ENCODE results near the gene SVOPL. TPM values are rescaled to one million over a fixed set of nuclear protein-coding genes. Genes with fewer than 3 reads are reported as not detected.

SVOPL gene
- total RNA-seq, 2 experiments from 2014 or later, result not detected

GRCh38 chr7:138581065-138581464 lies 120.1 kb downstream of the SVOPL start:
- POLR2A ChIA-PET, result no interaction called here
- Histone ChIP-seq H3K9me3 (ENCODE audit: control insufficient read depth in 1 of 2, insufficient read depth in 1 of 2, low read length in 2 of 2) (no peaks in the 10 kb centered on the region), H3K4me3 (ENCODE audit: low read length) (no peak overlapping the region), H3K27ac (ENCODE audit: low read depth in 1 of 2, low read length in 2 of 2) (no peak overlapping the region), H3K4me1 (ENCODE audit: insufficient read depth, low read length) (no peaks in the 10 kb centered on the region), H3K36me3 (ENCODE audit: insufficient read depth, low read length) (peaks cover 41% of the 10 kb centered on the region), H3K27me3 (ENCODE audit: control insufficient read depth in 1 of 2, insufficient read depth in 2 of 2, low read length in 2 of 2) (no peaks in the 10 kb centered on the region)
- Mint-ChIP-seq H3K4me3 (no peak overlapping the region), H3K9me3 (no peaks in the 10 kb centered on the region), H3K27me3 (no peaks in the 10 kb centered on the region), H3K27ac (no peak overlapping the region), H3K4me1 (ENCODE audit: low read depth) (peaks cover under 1% of the 10 kb centered on the region), H3K36me3 (ENCODE audit: low read depth) (peaks cover 91% of the 10 kb centered on the region)
- intact Hi-C loops (cut with DNase I, micrococcal nuclease), result no loop called here
- DNase-seq (no peak), ATAC-seq (ENCODE audit: poor library complexity) (no peak)
- TF ChIP-seq, protein P1, sequence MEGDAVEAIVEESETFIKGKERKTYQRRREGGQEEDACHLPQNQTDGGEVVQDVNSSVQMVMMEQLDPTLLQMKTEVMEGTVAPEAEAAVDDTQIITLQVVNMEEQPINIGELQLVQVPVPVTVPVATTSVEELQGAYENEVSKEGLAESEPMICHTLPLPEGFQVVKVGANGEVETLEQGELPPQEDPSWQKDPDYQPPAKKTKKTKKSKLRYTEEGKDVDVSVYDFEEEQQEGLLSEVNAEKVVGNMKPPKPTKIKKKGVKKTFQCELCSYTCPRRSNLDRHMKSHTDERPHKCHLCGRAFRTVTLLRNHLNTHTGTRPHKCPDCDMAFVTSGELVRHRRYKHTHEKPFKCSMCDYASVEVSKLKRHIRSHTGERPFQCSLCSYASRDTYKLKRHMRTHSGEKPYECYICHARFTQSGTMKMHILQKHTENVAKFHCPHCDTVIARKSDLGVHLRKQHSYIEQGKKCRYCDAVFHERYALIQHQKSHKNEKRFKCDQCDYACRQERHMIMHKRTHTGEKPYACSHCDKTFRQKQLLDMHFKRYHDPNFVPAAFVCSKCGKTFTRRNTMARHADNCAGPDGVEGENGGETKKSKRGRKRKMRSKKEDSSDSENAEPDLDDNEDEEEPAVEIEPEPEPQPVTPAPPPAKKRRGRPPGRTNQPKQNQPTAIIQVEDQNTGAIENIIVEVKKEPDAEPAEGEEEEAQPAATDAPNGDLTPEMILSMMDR (IDR thresholded peaks at IDR 0.05), result no peak
- CTCF ChIA-PET, result interaction anchor here (0.6 kb wide), 1 partner anchor 178 kb away, joined by 3 read pairs; no protein-coding TSS in a partner anchor

DNA sequence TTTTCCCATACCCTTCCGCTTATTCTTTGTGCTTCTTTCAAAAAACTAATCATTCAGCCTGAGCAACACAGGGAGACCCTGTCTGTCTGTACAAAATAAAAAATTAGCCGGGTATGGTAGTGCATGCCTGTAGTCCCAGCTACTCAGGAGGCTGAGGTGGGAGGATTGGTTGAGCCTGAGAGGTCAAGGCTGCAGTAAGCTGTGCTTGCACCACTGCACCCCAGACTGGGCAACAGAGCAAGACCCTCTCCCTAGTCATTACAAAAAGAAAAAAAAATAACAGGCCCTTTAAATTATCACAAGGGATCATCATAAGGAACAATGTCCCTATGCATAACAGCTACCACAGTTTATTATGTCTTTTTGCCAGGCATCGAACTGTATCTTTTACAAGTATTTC lies 121.5 kb downstream of the SVOPL start:
- no peak for DNase-seq
- CTCF ChIA-PET, result interaction anchor here (0.8 kb wide), 1 partner anchor 11 kb away, joined by 3 read pairs; no protein-coding TSS in a partner anchor

DNA sequence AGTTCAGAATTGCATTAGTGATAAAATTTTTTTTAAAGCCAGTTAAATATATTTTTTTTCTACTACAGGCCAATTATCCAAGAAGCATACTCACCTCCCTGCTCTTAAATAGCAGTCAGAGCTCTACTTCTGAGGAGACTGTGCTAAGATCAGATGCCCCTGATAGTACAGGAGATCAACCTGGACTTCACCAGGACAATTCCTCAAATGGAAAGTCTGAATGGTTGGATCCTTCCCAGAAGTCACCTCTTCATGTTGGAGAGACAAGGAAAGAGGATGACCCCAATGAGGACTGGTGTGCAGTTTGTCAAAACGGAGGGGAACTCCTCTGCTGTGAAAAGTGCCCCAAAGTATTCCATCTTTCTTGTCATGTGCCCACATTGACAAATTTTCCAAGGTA lies 122.0 kb downstream of the SVOPL start:
- TF ChIP-seq, protein P1 (IDR thresholded peaks at IDR 0.05), result no peak
- peaks cover 35% of the 10 kb centered on the region for H3K36me3 ChIP-seq (ENCODE audit: insufficient read depth, low read length)
- POLR2A ChIA-PET, result no interaction called here
- Mint-ChIP-seq H3K27me3 (no peaks in the 10 kb centered on the region), H3K4me3 (no peak overlapping the region), H3K9me3 (no peaks in the 10 kb centered on the region), H3K36me3 (ENCODE audit: low read depth) (peaks cover 91% of the 10 kb centered on the region), H3K4me1 (ENCODE audit: low read depth) (peaks cover 8% of the 10 kb centered on the region), H3K27ac (no peak overlapping the region)
- no peak overlapping the region for H3K4me3 ChIP-seq (ENCODE audit: low read length)
- ATAC-seq (ENCODE audit: poor library complexity), result no peak
- no peak for DNase-seq
- CTCF ChIA-PET, result interaction anchor here (0.8 to 0.9 kb wide), 2 partner anchors 9 to 10 kb away, joined by 3 read pairs; no protein-coding TSS in a partner anchor
- no peaks in the 10 kb centered on the region for H3K4me1 ChIP-seq (ENCODE audit: insufficient read depth, low read length)
- H3K27ac ChIP-seq (ENCODE audit: low read depth in 1 of 2, low read length in 2 of 2), result no peak overlapping the region
- H3K9me3 ChIP-seq (ENCODE audit: control insufficient read depth in 1 of 2, insufficient read depth in 1 of 2, low read length in 2 of 2), result no peaks in the 10 kb centered on the region
- no peaks in the 10 kb centered on the region for H3K27me3 ChIP-seq (ENCODE audit: control insufficient read depth in 1 of 2, insufficient read depth in 2 of 2, low read length in 2 of 2)
- intact Hi-C loops (cut with DNase I, micrococcal nuclease), result no loop called here

More for the DNA sequence above, 121.5 kb downstream of the SVOPL start:
- Histone ChIP-seq H3K27ac (ENCODE audit: low read depth in 1 of 2, low read length in 2 of 2) (no peak overlapping the region), H3K9me3 (ENCODE audit: control insufficient read depth in 1 of 2, insufficient read depth in 1 of 2, low read length in 2 of 2) (no peaks in the 10 kb centered on the region), H3K4me1 (ENCODE audit: insufficient read depth, low read length) (no peaks in the 10 kb centered on the region), H3K4me3 (ENCODE audit: low read length) (no peak overlapping the region), H3K36me3 (ENCODE audit: insufficient read depth, low read length) (peaks cover 34% of the 10 kb centered on the region), H3K27me3 (ENCODE audit: control insufficient read depth in 1 of 2, insufficient read depth in 2 of 2, low read length in 2 of 2) (no peaks in the 10 kb centered on the region)
- intact Hi-C loops (cut with DNase I, micrococcal nuclease), result no loop called here
- POLR2A ChIA-PET, result no interaction called here
- no peak for ATAC-seq (ENCODE audit: poor library complexity)
- no peaks in the 10 kb centered on the region for H3K9me3 Mint-ChIP-seq
- peaks cover 8% of the 10 kb centered on the region for H3K4me1 Mint-ChIP-seq (ENCODE audit: low read depth)
- H3K27me3 Mint-ChIP-seq, result no peaks in the 10 kb centered on the region
- H3K27ac Mint-ChIP-seq, result no peak overlapping the region
- TF ChIP-seq, protein P1 (IDR thresholded peaks at IDR 0.05), result no peak
- no peak overlapping the region for H3K4me3 Mint-ChIP-seq
- H3K36me3 Mint-ChIP-seq (ENCODE audit: low read depth), result peaks cover 91% of the 10 kb centered on the region

Measured in CD4-positive, alpha-beta T cell (primary cell).